Mucosa of stomach (tissue), 1 donor: ENCODE measurements around the gene NOM1.

Experiments
- H3K27me3 ChIP-seq: one replicate; pipeline ENCODE4 v1.7.0; 2013; ENCODE audit warnings: mild to moderate bottlenecking, low read length; ENCODE audit not compliant: control insufficient read depth, insufficient read depth
- H3K36me3 ChIP-seq: one replicate; pipeline ENCODE4 v1.7.0; 2013; ENCODE audit warnings: low read length; ENCODE audit not compliant: control insufficient read depth, insufficient read depth
- H3K4me1 ChIP-seq: one replicate; pipeline ENCODE4 v1.7.0; 2013; ENCODE audit warnings: mild to moderate bottlenecking, low read length; ENCODE audit not compliant: control insufficient read depth, insufficient read depth
- H3K4me3 ChIP-seq: one replicate; pipeline ENCODE4 v1.7.0; 2013; ENCODE audit warnings: low read length
- H3K9ac ChIP-seq: one replicate; pipeline ENCODE4 v1.7.0; 2013; ENCODE audit warnings: mild to moderate bottlenecking, low read length, moderate library complexity
- H3K9me3 ChIP-seq: one replicate; pipeline ENCODE4 v1.7.0; 2013; ENCODE audit warnings: mild to moderate bottlenecking, low read length, moderate library complexity; ENCODE audit not compliant: control insufficient read depth
- donor health status: Pancreatic carcinoma.

Gene NOM1

DNA sequence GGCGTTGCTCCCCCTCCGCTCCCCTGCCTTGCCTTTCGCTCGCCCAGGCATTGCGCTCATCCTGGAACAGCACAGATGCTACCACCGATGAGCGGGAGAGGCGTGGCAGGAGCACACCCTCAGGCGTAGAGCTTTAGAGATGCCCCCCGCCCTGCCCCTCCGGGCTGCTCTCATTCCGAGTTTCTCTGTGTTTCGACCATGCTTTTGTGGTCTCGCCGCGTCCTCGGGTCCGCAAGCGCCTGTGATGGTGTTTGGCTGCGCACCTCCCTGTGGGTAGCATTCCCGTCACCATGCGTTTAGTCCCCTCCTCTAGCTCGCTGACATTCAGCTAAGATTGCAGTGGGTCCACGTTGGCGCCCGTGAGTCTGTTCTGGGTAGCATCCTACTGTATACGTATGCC, 18.7 kb downstream of the NOM1 start:
- Histone ChIP-seq H3K27me3 (no peaks in the 10 kb centered on the region), H3K9me3 (no peaks in the 10 kb centered on the region), H3K36me3 (no peaks in the 10 kb centered on the region), H3K4me3 (no peak overlapping the region), H3K9ac (no peak overlapping the region), H3K4me1 (no peaks in the 10 kb centered on the region)

DNA sequence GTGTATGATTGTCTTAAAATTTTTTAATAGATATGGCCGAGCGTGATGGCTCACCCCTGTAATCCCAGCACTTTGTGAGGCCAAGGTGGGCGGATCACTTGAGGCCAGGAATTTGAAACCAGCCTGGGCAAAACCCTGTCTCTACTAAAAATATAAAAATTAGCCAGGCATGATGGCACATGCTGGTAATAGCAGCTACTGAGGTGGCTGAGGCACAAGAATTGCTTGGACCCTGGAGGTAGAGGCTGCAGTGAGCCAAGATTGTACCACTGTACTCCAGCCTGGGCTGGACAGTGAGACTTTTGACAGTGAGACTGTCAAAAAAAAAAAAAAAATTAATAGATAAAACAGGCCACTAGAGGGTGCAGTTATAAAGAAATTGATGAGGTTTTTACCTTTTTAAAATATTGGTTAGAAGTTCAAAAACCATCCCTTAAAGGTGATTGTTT, 20.5 kb downstream of the NOM1 start:
- Histone ChIP-seq H3K4me1 (no peaks in the 10 kb centered on the region), H3K36me3 (no peaks in the 10 kb centered on the region), H3K27me3 (no peaks in the 10 kb centered on the region), H3K4me3 (no peak overlapping the region), H3K9ac (no peak overlapping the region), H3K9me3 (no peaks in the 10 kb centered on the region)

DNA sequence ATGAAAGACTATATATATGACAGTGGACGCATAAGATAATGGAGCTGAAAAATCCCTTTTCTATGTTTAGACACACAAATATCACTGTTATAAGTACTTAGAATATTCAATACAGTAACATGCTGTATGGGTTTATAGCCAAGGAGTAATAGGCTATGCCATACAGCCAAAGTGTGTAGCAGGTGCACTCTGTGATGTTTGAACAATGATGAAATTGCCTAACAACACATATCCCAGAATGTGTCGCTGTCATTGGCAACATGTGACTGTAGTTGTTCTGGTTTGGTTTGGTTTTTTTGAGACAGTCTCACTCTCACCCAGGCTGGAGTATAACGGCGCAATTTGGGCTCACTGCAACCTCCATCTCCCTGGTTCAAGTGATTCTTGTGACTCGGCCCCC, 26.1 kb downstream of the NOM1 start:
- Histone ChIP-seq H3K27me3 (no peaks in the 10 kb centered on the region), H3K9me3 (no peaks in the 10 kb centered on the region)

DNA sequence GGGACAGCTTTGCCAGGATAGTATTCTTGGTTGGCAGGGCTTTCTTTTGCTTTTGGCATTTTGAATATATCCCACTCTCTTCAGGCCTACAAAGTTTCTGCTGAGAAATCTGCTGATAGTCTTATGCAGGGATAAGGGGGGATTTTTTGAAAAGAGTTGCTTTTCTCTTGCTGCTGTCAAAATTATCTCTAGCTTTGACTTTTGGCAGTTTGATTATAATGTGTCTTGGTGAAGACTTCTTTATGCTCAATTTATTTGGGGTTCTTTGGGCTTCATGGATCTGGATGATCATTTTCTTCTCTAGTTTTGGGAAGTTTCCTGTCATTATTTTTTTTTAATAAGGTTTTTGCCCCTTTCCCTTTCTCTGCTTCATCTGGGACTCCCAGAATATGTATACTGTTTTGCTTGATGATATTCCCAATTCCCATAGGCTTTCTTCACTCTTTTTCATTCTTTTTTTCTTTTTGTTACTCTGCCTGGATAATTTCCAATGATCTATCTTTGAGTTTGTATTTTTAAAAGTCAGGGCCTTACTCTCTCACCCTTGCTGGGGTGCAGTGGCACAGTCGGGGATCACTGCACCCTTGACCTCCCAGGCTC, 29.6 kb downstream of the NOM1 start:
- Histone ChIP-seq H3K9me3 (no peaks in the 10 kb centered on the region), H3K36me3 (no peaks in the 10 kb centered on the region), H3K27me3 (no peaks in the 10 kb centered on the region), H3K9ac (no peak overlapping the region), H3K4me3 (no peak overlapping the region), H3K4me1 (no peaks in the 10 kb centered on the region)

More for the DNA sequence above, 26.1 kb downstream of the NOM1 start:
- Histone ChIP-seq H3K4me1 (no peaks in the 10 kb centered on the region), H3K36me3 (no peaks in the 10 kb centered on the region), H3K9ac (no peak overlapping the region), H3K4me3 (no peak overlapping the region)

DNA sequence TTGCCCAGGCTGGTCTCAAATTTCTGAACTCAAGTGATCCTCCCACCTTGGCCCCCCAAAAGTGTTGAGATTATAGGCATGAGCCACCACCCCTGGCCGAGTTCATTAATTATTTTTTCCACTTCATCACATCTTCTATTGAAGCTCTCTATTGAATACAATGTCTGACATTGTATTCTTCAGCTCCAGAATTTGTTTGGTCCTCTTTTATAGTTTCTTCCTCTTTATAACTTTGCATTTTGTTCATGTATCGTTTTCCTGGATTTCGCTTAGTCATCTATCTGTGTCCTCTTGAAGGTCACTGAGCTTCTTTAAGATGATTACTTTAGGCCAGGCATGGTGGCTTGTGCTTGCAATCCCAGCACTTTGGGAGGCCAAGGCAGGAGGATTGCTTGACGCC, 30.2 kb downstream of the NOM1 start:
- H3K4me1 ChIP-seq = no peaks in the 10 kb centered on the region
- H3K4me3 ChIP-seq = no peak overlapping the region
- no peaks in the 10 kb centered on the region for H3K9me3 ChIP-seq
- no peaks in the 10 kb centered on the region for H3K27me3 ChIP-seq
- no peaks in the 10 kb centered on the region for H3K36me3 ChIP-seq
- H3K9ac ChIP-seq = no peak overlapping the region

DNA sequence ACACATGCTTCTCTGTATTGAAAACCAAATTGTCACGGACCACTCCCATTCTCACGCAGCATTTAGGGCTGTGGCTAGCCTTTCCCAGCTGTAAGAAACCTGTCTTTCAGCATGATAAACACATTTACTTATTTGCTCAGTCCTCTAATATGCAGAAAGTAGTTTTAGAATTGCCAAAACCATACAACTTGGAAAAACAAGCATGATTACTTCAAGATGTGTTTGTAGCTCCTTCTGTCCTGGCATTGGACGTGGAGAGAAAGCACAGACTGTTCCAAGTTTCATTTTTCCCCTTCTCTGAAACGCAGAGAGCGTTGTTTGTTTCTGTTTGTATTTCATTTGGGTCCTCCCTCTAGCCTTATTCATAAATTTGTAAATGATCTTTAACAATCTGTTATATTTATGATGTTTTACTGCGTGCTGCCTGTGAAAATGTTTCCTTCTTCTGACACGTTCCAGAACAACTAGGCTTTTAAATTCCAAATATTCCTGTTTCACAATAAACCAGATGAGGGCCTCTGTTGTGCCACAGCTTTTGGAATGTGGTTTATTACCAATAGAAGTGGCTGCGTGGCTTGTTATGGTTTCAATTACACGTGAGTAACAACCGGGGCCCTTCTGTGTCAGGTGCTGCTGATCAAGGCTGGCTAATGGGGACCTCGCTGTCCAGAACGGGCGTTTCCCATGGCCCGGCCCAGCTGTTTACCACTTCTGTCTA, 34.8 kb downstream of the NOM1 start:
- H3K4me1 ChIP-seq = no peaks in the 10 kb centered on the region
- no peak overlapping the region for H3K4me3 ChIP-seq
- H3K9me3 ChIP-seq = no peaks in the 10 kb centered on the region
- no peaks in the 10 kb centered on the region for H3K36me3 ChIP-seq
- peaks cover 7% of the 10 kb centered on the region for H3K27me3 ChIP-seq
- H3K9ac ChIP-seq = no peak overlapping the region

DNA sequence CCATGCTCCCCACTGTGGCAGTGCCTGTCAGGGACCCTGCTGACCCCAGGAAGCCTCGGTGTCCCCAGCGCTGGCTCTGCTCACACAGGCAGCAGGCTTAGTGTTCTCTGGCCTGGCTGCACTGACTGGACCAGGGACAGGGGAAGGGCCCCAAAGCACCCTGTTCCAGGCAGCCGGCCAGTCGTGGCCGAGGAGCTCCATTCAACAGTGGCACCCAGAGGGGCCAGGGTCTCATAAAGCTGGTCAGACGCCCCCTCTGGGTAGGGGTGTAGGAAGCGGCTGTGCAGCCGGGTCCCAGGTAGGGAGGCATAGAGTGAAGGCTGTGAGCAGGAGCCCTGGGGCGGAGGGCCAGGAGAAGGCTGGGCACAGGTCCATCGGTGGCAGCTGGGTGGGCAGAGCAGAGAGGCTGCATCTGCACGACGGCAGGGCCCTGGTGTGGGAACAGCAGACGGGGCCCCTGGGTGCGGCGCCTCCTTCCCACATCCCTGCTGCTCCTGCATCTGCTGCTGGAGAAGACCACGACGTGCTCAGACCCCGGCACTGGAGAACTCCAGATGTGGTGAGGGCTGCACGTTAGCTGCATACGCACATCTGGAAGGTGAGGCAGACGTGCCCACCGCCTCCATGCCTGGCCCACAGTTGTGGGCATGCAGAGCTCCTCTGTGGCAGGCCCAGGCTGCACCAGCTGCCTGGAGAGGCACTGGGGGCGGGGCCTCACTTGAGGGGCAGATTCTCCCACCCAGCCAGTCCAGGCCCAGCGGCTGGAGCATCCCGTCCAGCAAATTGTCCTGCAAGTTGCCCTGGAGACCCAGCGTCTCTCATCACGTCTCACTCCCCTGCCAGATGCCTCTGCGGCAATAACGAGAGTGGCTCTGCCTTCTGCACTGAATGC, 35.8 kb downstream of the NOM1 start:
- Histone ChIP-seq H3K9ac (no peak overlapping the region), H3K36me3 (no peaks in the 10 kb centered on the region), H3K27me3 (peaks cover 10% of the 10 kb centered on the region), H3K9me3 (no peaks in the 10 kb centered on the region), H3K4me3 (no peak overlapping the region), H3K4me1 (no peaks in the 10 kb centered on the region)

DNA sequence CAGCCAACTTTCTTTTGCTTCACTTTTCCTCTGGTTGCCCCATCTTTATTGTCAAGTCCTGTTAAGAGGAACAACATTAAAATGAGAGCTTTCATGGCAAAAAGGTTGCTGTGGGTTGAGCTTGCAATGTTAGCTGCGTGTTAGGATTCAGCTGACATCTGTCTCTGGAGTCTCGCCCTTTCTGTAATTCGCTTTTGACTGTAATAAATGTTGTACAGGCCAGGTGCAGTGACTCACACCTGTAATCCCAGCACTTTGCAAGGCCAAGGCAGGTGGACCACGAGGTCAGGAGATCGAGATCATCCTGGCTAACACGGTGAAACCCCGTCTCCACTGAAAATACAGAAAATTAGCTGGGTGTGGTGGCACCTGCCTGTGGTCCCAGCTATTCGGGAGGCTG, 36.9 kb downstream of the NOM1 start:
- Histone ChIP-seq H3K4me3 (no peak overlapping the region), H3K36me3 (no peaks in the 10 kb centered on the region), H3K4me1 (no peaks in the 10 kb centered on the region), H3K9ac (no peak overlapping the region), H3K9me3 (no peaks in the 10 kb centered on the region), H3K27me3 (peaks cover 13% of the 10 kb centered on the region)

DNA sequence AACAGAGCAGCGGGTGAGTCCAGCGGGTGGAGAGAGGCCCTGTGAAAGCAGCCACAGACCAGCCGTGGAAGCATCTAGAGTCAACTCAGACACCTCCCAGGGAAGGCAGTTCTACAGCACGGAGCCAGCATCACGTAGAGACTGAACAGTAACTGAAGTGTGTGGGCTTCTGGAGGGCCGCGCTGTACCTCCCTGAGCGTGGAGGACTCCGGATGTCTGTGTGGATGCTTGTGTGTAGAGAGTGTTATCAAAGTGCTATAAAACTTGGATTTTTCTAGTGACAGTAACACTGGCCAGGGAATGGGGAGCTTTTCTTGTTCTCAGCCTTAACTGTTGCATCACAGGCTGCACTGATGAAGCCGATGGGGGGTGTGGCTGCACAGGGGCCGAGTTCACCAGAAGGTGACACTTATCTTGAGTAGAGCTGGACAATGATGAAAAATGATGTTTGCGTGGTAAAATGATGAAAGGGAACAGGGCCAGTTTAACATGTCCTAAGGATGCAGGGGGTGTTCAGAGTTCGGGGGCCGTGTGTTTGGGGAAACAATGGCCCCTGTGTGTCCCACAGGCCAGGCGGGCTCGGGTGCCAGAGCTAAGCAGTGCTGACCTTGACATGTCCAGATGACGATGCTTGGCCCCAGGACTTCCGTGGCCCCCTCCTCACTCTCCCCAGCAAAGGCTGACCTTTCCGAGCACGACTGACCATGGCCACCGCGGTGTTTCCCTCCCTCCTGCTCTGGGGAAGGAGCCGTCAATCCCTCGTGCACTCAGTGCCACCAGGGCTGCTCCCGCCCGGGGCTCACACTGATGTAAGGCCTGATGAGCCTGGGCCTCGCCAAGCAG, 39.1 kb downstream of the NOM1 start:
- no peak overlapping the region for H3K9ac ChIP-seq
- H3K9me3 ChIP-seq = no peaks in the 10 kb centered on the region
- H3K4me3 ChIP-seq = no peak overlapping the region
- H3K36me3 ChIP-seq = no peaks in the 10 kb centered on the region
- peaks cover 29% of the 10 kb centered on the region for H3K27me3 ChIP-seq
- peaks cover 3% of the 10 kb centered on the region for H3K4me1 ChIP-seq

DNA sequence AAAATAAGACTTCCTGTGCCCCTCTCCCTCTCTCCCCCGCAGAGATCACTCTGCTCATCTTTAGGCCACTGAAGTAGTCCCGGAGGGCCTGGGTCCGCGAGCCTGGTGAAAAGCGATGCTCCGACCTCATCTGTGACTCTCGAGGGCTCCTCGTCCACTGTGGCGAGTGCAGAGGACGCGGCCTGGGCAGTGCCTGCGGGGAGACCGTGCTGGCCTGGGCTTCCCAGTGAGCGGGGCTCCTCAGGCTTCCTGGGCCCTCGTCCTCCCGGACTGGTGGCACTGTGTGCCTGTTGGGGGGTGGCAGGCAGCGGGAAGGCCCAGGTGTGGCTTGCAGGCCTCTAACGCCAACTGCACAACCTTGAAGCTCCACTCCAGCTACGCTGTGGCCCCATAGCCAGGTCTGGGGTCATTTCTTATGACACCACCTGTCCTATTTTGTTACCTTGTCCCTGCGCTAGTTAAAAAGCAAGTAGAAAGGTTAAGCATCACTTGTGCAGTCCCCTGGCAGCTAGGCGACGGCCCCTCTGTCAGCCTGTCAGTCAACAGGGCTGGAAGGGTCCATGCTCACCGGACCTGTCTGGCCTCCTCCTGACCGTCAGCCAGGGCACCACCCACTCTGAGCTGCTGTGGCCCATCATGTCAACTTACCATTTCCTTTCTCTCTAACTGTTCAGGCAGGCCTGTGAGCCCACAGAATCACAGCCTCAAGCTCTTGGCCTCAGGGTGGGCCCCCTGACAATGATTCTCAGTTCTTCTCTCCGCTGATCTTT, 40.4 kb downstream of the NOM1 start:
- no peak overlapping the region for H3K4me3 ChIP-seq
- H3K27me3 ChIP-seq = peaks cover 30% of the 10 kb centered on the region
- H3K4me1 ChIP-seq = peaks cover 6% of the 10 kb centered on the region
- H3K9ac ChIP-seq = no peak overlapping the region
- H3K9me3 ChIP-seq = no peaks in the 10 kb centered on the region
- no peaks in the 10 kb centered on the region for H3K36me3 ChIP-seq
